Left colon (tissue), 2 donors: ENCODE results near the gene AGMAT. TPM values are rescaled to one million over a fixed set of nuclear protein-coding genes. Genes with fewer than 3 reads are reported as not detected.

Experiments used
- ATAC-seq: fragments of 200-7000 bp; cut with Tn5 transposase; one replicate; pipeline ENCODE4 v1.9.1; 2020; ENCODE audit warnings: mild to moderate bottlenecking, moderate library complexity
- DNase-seq, 2 donors: peaks; one replicate each; pipeline ENCODE4 v3.0.0-alpha.2; 2020
- intact Hi-C, 2 donors: fragments of 100-400 bp; cut with DNase I in 1 of 2; cut with micrococcal nuclease in 1 of 2; formaldehyde crosslinking; loops; one replicate each; pipeline versions ENCODE4 v1.11.2 to v1.14.0; 2022; cut with DNase I, micrococcal nuclease
- total RNA-seq, 2 donors: library from RNA; stranded (reverse); fragmentation: NEBNext Ultra II Directional; extraction: Animal tissue kit (Norgen Biotek cat#: 25700); gene quantifications; one replicate each; pipeline ENCODE4 v1.2.1, GENCODE V29; 2021
- donor health status: DM: no; HTN: no; CAD: no.
- donor health status: DM: yes; HTN: yes; CAD: no.

Gene AGMAT
- total RNA-seq, 2 donors from 2014 or later = 18.4 to 25.1 TPM

DNA sequence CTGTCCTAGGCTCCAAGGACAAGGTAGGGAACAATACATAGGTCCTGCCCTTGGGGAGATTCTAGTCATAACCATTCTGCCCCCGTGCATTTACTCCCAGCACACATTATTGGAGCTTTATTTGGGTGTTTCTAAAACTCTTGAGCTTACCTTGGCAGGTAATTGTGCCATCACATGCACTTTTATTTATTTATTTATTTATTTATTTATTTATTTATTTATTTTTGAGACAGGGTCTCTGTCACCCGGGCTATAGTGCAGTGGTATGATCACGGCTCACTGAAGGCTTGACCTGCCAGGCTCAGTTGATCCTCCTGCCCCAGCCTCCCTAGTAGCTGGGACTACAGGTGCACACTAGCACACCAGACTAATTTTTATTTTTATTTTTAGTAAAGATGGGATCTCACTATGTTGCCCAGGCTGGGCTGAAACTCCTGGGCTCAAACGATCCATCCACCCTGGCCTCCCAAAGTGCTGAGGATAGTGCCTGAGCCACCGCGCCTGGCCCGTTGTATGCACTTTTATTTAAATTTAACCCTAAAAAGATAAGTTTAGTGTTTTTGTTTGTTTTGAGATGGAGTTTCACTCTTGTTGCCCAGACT, 9.2 kb downstream of the AGMAT start:
- DNase-seq = no peak
- intact Hi-C loops = no loop called here
- no peak for ATAC-seq

DNA sequence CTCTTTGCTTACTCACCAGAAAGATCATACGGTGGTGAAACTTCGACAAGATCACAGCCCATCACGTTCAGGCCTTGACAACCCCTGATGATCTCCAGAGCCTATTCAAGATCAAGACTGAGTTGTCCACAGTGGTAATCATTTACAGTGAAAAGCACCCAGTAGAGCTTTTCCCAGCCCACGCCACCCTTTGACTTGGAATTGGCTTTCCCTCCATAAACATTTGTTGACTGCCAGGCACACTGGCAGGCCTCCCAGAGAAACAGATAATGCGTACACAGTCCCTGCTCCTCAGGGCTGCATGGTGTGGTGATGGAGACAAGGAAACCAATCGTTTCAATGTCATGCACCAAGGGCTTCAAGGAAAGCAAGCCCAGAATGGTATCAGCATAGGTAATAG, 10.1 kb downstream of the AGMAT start:
- DNase-seq (peak in 1 of 2 donors; percentile 6), ATAC-seq (peak; percentile 62)
- intact Hi-C loops = no loop called here

DNA sequence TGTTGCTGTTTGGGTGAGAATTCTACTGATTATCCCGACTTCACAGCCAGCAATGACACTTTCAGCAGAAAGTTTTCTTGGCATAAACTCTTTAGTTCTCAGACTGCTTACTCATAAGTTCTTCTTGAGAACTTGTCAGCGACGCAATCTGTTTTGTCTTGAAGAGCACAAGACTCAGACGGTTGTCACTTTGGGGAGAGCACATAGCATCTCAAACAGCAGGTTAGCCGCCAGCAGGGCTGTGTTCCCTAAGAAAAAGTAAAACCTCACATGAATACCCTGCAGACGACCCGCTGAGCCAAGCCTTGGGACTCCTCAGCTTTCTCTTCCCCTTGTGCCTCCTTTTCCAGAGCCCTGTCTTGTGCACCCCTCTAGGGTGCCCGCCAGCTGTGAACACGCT, 11.4 kb downstream of the AGMAT start:
- intact Hi-C loops = no loop called here
- DNase-seq (peak in 1 of 2 donors; percentile 13), ATAC-seq (no peak)

DNA sequence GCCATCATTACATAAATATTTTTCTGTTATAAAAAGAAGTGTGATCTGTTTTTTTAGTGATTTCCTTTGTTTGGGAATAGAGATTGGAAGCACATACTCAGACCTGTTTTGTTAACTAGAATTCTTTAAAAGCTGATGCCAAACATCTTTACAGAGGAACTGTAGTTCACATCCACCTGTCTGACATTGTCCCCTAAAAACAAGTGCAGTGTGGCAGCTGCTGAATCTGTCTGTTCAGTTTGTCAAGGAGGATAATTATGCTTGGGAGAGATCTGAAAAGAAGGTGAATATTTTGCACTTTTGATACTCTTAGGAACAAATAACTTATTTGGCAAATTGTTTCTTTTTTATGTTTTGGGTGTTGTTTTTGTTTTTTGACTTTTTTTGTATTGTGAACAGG, 13.6 kb downstream of the AGMAT start:
- DNase-seq = no peak
- no peak for ATAC-seq
- intact Hi-C loops = no loop called here

DNA sequence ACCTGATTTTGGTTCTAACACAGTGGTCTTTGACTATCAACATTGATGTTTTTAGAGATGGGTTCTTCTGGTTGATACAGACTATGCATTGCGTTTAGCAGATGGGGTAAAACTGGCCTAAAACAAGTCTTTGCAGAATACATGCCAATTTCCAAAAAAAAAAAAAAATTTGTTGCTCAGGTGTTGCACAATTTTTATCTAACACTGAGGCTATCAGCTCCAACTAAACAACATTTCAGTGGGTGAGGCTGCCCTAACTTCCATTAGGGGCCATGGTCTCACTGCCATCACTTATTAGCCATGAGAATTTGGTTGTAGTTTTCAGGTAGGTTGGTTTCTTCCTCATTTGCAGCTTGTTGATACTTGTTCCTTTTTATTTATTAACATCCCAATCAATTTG, 14.0 kb downstream of the AGMAT start:
- intact Hi-C loops = no loop called here
- DNase-seq (no peak), ATAC-seq (no peak)

DNA sequence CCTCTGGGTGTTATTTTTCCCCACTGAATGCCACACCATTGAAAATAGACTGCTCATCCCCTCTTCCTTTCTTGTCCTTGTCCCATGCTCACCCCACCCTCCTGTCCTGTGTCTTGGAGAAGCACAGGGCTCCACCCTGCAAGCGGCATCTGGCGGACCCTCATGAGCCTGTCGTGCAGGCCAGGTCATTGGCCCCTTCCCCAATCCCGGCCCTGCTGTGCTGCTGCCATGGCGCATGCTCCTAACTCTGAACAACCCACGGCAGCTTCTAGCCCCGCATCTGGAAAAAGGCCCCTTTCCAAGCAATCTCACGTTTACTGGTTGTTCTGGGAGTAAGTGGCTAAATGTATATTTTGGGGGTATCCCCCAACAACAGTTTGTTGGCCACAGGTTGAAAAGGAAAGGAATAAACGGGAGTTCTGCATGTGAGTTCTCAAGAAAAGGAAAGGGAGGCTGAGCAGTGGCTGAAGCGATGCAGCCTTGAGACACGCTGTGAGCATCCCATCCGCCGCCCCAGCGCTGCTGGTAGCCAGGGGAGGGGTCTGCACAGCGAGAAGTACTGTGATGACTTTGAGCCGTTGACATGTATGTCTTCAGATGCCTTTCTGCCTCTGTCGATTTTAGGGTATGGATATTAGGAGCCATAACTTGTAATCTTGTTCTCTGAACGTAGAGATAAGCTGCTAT, 16.3 kb downstream of the AGMAT start:
- DNase-seq (no peak), ATAC-seq (peak; percentile 58)
- intact Hi-C loops = no loop called here

DNA sequence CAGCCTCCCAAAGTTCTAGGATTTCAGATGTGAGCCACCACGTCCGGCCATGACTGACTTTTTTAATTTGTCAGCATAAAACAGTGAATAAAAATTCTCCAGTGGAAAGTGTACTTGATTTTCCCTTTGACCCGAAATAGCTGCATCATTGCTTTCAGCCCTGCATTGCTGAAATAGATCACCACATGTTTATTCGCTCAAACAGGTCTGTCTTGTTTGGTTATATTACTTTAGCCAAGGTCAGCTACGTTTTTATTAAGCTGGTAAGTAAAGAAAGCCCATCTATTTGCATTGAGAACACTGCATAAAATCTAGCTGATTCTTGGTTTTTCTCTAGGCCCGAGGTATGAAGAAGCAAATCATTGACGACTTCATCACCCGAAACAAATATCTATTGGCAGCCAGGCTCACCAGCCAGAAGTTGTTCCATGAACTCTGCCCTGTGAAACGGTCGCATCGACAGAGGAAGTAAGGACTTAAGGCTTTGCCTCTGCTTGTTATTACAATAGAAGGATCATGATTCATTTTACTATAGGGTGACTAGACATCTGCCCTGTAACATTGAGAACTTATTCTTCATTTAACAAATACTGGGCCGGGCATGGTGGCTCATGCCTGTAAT, 25.6 kb downstream of the AGMAT start:
- ATAC-seq (peak; percentile 92), DNase-seq (peak; percentile 38 to 62)
- intact Hi-C loops = no loop called here

DNA sequence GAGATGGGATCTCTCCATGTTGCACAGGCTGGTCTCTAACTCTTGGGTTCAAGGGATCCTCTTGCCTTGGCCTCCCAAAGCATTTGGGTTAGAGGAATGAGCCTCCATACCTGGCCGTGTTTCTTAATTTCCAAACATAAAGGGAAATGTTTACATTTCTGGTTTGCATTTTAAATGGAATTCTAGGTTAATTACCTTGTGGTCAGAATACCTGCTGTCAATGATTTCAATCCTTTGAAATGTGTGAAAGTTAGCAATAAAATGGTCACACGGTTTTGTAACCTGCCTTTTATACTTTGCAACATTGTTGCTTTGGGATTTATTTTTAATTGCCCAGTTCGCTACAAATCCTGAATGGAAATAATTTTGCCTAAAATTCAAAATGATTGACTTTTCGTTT, 26.3 kb downstream of the AGMAT start:
- ATAC-seq = no peak
- no peak for DNase-seq
- intact Hi-C loops = no loop called here

DNA sequence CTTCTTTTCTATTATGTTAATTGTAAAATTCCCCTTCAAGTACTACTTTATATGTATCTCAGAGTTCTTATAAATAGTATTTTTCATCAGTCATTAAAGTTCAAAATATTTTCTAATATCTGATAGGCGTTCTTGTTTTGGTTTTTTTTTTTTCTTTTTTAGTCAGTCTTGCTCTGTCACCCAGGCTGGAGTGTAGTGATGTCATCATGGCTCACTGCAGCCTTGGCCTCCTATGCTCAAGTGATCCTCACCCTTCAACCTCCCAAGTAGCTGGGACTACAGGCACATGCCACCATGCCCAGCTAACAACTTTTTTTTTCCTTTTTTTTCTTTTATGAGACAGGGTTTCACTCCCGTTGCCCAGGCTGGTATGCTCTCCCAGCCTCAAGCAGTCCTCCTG, 27.3 kb downstream of the AGMAT start:
- DNase-seq (no peak), ATAC-seq (no peak)
- intact Hi-C loops = no loop called here

DNA sequence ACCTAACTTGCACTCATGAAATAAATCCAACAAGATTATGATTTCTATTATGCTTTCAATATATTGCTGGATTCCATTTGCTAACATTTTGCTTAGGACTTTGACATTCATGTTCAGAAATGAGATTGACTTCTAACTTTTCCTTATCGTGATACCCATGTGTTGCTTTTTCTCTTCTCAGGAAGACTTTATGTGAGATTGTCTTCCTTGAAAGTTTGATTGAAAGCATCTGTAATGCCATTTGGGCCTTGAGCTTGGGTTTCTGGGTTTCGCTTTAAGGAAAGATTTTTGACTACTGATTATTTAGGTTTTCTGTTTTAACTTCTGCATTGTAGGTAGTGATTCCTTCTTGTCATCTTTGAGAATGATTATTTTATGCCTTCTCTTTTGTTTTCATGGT, 27.8 kb downstream of the AGMAT start:
- DNase-seq = no peak
- no peak for ATAC-seq
- intact Hi-C loops = no loop called here

DNA sequence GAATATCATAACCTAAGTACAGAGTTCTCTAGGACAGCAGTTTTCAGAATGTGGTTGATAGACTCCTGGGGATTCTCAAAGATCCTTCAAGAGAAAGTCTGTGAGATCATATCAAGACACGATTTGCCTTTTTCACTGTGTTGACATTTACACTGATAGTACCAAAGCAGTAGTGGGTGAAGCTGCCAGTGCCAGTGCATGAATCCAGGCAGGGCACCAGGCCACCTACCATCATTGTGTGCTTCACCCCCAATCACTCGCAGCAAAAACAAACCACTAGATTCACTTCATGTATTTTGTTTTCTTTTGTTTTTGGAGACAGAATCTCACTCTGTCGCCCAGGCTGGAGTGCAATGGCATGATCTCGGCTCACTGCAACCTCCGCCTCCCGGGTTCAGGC, 34.3 kb downstream of the AGMAT start:
- intact Hi-C loops = no loop called here
- DNase-seq (no peak), ATAC-seq (no peak)

DNA sequence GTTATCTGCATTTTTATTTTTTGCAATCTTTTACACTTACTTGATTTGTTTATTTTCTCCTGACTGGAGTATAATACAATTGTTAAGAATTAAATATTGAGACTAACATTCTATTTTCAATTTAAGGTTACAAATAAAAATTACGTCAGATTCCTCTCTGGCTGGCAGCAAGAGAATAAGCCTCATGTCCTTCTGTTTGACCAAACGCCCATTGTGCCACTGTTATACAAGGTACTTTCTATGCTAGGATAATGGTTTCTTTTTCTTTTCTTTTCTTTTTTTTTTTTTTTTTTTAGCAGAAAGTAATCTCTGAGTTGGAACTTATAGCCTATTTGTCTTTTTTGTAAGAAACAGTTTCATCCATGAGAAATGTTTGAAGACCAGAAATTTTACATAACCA, 38.2 kb downstream of the AGMAT start:
- ATAC-seq = no peak
- DNase-seq = no peak
- intact Hi-C loops = no loop called here

DNA sequence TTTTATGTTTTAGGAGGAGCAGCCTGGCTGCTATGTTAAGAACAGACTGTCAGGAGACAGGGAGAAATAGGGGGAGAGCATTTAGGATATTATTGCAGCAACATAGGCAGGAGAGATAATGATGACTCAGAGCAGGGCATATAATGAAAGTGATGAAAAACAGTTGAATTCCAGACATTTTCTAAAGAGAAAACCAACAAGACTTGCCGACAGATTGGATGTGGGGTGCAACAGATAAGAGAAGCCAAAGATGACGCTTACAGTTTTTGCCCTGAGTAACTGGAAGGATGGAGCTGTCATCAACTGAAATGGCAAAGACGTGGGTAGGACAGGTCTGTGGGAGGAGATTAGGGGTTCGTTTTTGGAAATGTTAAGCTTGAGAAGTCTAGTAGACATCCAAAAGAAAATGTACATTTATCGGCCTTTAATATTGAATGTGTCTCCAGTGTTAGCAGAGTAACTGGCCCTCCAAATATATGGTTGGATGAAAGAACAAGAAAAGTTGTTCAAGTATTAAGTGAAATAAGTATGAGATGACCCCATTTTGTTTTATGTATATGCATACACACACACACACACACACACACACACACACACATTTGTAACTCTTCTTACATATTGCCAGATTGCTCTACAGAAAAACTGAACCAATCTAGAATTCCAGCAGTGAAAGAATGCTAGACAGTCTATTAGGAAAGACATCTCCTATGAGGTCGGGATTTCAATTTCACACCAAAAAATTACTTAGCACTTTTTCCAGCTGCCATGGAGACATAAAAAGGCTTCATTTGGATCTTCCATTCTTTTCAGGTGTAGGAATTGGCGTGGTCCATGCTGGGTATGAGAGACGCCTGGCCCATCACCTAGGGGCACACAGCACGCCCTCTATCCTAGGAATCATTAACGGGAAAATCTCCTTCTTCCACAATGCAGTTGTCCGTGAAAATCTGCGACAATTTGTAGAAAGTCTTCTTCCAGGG, 41.0 kb downstream of the AGMAT start:
- no peak for DNase-seq
- intact Hi-C loops = no loop called here
- ATAC-seq = no peak

DNA sequence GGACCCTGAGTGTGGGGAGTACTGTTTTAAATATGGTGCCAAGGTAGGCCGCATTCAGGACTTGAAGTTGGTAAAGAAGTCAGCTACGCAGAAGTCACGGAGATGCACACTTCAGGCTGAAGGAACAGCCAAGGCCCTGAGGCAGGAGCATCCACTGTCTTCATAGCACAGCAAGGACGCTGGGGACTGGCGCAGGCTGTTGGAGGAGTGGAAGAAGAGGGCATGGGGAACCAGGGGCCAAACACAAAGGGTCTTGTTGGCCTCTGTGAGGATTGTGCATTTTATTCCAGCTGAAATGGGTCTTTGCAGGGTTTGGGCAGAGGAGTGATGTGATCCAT, 41.6 kb downstream of the AGMAT start:
- intact Hi-C loops = no loop called here
- ATAC-seq = no peak
- no peak for DNase-seq

DNA sequence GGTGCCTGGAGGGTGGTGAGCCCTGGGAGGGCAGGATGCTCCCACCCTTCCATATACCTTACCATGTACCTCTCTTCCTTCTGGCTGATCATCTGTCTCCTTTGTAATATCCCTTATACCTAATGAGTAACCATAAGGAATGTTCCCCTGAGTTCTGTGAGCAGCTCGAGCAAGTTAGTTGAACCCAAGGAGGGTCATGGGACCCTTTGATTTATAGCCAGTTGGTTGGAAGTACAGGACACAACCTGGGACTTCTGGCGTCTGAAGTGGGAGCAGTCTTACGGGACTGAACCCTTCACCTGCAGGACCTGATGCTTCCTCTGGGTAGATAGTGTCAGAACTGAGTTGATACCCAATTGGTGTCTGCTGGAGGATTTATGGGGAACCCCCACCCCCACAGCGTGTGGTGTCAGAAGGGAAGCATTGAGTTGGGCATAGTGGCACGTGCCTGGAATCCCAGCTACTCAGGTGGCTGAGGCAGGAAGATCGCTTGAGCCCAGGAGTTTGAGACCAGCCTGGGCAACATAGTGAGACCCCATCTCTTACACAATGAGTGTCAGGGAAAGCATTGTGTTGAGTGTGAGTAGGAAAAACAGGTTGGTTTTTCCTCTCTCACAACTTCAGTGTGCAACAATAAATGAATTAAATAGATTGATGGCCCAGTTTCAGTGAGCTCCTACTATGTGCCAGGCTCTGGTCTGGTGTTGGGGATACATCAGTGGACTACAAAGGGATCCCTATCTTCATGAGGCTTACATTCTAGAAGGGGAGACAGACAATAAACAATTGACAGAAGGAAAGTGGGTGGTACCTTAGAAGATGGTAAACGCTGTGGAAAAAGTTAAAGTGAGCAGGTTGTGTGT, 42.2 kb downstream of the AGMAT start:
- DNase-seq (no peak), ATAC-seq (no peak)
- intact Hi-C loops = no loop called here

DNA sequence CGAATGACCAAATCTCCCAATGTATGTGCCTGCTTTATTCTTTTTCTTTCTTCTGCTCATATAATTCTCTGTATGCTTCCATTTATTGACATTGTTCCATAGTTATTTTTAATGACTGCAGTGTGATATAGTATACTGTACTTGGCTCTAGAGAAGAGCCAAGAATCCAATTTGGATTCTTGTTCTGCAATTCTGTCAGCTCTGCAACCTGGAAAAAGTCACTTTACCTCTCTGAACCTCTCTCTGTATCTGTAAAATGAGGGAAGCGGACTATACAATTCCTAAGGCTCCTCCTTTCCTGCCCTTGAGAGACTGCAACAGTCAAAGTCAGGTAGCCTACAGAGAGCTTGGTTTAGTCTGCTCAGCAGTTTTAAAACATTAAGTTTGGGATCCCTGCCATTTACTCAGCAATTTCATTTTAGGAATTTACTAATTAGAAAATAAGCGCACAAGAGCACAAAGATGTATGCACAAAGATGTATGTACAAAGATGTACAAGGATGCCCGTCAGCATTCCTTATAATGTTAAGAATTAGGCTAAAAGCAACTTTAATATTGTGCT, 43.5 kb downstream of the AGMAT start:
- ATAC-seq (no peak), DNase-seq (no peak)
- intact Hi-C loops = no loop called here

DNA sequence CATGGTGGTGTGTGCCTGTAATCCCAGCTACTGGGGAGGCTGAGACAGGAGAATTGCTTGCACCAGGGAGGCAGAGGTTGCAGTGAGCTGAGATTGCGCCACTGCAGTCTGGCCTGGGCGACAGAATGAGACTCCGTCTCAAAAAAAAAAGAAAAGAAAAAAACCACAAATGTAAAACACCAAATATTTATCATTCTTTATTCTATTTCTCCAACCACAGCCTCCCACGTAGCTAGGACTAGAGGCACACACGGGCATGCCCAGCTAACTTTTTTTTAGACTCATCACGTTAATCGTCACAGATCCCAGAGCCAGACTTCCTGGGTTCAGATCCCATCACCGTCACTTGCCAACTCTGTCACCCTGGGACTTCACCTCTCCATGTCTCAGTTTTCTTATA, 44.7 kb downstream of the AGMAT start:
- ATAC-seq = no peak
- no peak for DNase-seq
- intact Hi-C loops = no loop called here

DNA sequence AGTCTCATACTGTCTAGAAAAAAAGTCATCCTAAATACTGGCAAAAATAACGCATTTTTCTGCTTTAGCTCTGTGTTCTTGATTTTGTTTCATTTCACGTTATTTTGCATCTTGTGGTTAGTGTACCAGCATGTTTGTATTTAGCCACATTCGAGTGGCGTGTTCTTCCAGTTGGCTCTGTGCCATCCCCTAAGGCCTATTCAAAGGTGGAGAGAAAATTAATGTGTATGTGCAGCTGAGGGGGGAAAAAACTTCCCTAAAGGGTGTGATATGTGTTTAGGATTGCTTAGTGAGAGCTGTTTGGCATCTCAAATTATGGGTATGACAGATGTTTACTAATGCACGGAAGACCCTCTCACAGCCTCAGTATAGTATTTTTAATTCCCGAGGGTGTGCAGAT, 46.1 kb downstream of the AGMAT start:
- ATAC-seq = no peak
- no peak for DNase-seq
- intact Hi-C loops = no loop called here
